ENCODE data around the gene NOC4L. TPM values are rescaled to one million over a fixed set of nuclear protein-coding genes. Genes with fewer than 3 reads are reported as not detected.

Gene NOC4L
- total and polyA plus RNA-seq, 2 of the 4 experiments (the other 2 are of a cell fraction) = 5.2 to 13.4 TPM

- Histone ChIP-seq H3K36me3 (ENCODE audit: control insufficient read depth, insufficient read depth, low read length) (no peaks in the 10 kb centered on the region), H2BK120ac (ENCODE audit: low read depth, low read length) (no peak overlapping the region), H4K20me1 (ENCODE audit: insufficient read depth, low read length) (no peaks in the 10 kb centered on the region; the same call in 1 of the 2 replicates), H4K5ac (ENCODE audit: low read depth, low read length) (no peak overlapping the region), H2AFZ (replicated peaks; ENCODE audit: low read length, poor library complexity) (peak overlapping the region; percentile 4), H3K4me1 (ENCODE audit: control insufficient read depth, insufficient read depth, low read length) (peaks cover 8% of the 10 kb centered on the region; the same call in 1 of the 2 replicates), H3K9ac (ENCODE audit: low read depth, low read length) (no peak overlapping the region), H3K4ac (ENCODE audit: low read depth, low read length) (no peak overlapping the region), H2AK5ac (ENCODE audit: low read depth, low read length) (no peak overlapping the region), H3K4me2 (ENCODE audit: low read depth, low read length) (peak overlapping the region; percentile 19; the same call in 1 of the 2 replicates), H2AK9ac (replicated peaks; ENCODE audit: low read depth, low read length, poor library complexity) (no peak overlapping the region), H3K27ac (ENCODE audit: insufficient read depth, low read length) (no peak overlapping the region), H3K56ac (ENCODE audit: extremely low read depth, insufficient read depth, low read length) (no peak overlapping the region), H2BK5ac (ENCODE audit: low read depth, low read length, poor library complexity, severe bottlenecking) (no peak overlapping the region), H4K91ac (ENCODE audit: insufficient read depth, low read depth, low read length) (no peak overlapping the region), H3K4me3 (ENCODE audit: insufficient read depth, low read depth, low read length) (no peak overlapping the region), H3K14ac (replicated peaks; ENCODE audit: low read depth, low read length) (no peak overlapping the region), H2BK15ac (ENCODE audit: low read depth, low read length) (no peak overlapping the region), H3K79me1 (ENCODE audit: low read depth in 1 of 2, low read length in 2 of 2) (no peaks in the 10 kb centered on the region), H3K27me3 (ENCODE audit: control insufficient read depth, insufficient read depth, low read length) (peaks cover 44% of the 10 kb centered on the region), H3K9me3 (ENCODE audit: control insufficient read depth, insufficient read depth, low read length) (no peaks in the 10 kb centered on the region), H3K18ac (ENCODE audit: low read depth, low read length) (no peak overlapping the region), H3K23ac (ENCODE audit: low read depth, low read length) (no peak overlapping the region), H3K9me1 (ENCODE audit: insufficient read depth, low read length) (no peaks in the 10 kb centered on the region; the same call in 1 of the 2 replicates), H2BK20ac (ENCODE audit: low read depth, low read length) (no peak overlapping the region), H4K8ac (ENCODE audit: low read depth in 2 of 2, low read length in 2 of 2) (no peak overlapping the region)
- dilution Hi-C loops (cut with HindIII; ENCODE audit: low sequenced_read_pairs, unreplicated experiment) = no loop called here
- peak; percentile 75 for DNase-seq
- no TSS peak for BruUV-seq (replicated peaks)
- in situ Hi-C loops (cut with MboI; ENCODE audit: low sequenced_read_pairs) = no loop called here
- WGBS, 2 experiments (ENCODE audit: extremely low coverage in 2 of 2, insufficient read length in 1 of 2) = 22% methylated on average over 7 of the region's 16 CpGs; no CpG with 5 or more reads in 1 of the 2 experiments
- ChIA-PET CTCF (no interaction called here), POLR2A (ENCODE audit: unreplicated experiment) (no interaction called here)
- ATAC-seq (ENCODE audit: low read depth) = peak; percentile 77
- intact Hi-C loops (cut with micrococcal nuclease) = no loop called here
- peak; percentile 25; the same call in 1 of the 2 replicates for TF ChIP-seq BHLHE40 (IDR thresholded peaks at IDR 0.05; ENCODE audit: low read depth, low read length)
- no peak for TF ChIP-seq CHD1 (IDR thresholded peaks at IDR 0.05; ENCODE audit: low read depth, low read length)
Measured at GRCh38 chr12:132170094-132170636, 25.9 kb downstream of the NOC4L start.
